ENCODE data around the gene PCCA.

DNA sequence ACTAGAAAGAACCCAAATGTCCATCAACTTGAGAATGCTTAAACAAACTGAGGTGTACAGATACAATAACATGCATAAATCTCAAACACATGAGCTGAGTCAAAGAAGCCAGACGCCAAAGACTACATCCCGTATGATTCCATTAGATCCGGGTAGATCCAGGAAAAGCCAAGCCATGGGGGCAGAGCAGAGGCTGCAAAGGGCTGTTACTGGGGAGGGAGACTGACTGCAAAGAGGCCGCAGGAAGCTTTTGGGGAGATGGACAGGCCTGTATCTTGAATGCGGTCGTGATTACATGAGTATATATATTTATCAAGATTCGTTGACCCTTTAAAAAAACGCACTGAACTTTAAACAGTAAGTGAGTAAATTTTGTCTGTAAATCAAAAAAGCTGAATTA, 471.0 kb downstream of the PCCA start:
- TF ChIP-seq, protein P1, sequence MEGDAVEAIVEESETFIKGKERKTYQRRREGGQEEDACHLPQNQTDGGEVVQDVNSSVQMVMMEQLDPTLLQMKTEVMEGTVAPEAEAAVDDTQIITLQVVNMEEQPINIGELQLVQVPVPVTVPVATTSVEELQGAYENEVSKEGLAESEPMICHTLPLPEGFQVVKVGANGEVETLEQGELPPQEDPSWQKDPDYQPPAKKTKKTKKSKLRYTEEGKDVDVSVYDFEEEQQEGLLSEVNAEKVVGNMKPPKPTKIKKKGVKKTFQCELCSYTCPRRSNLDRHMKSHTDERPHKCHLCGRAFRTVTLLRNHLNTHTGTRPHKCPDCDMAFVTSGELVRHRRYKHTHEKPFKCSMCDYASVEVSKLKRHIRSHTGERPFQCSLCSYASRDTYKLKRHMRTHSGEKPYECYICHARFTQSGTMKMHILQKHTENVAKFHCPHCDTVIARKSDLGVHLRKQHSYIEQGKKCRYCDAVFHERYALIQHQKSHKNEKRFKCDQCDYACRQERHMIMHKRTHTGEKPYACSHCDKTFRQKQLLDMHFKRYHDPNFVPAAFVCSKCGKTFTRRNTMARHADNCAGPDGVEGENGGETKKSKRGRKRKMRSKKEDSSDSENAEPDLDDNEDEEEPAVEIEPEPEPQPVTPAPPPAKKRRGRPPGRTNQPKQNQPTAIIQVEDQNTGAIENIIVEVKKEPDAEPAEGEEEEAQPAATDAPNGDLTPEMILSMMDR (IDR thresholded peaks at IDR 0.05), result no peak
- no peak for TF ChIP-seq POLR2A (IDR thresholded peaks at IDR 0.05)

Data from breast epithelium (tissue), 3 donors.